ENCODE measurements around the gene USP34.
A peak's percentile ranks its signal among the peaks of the same experiment; 100 is the strongest.
"Not testable (repeated sequence)": the region's sequence is repeated elsewhere in the genome, so short reads cannot be mapped to it uniquely, and the experiment has no call there.

USP34 gene

DNA sequence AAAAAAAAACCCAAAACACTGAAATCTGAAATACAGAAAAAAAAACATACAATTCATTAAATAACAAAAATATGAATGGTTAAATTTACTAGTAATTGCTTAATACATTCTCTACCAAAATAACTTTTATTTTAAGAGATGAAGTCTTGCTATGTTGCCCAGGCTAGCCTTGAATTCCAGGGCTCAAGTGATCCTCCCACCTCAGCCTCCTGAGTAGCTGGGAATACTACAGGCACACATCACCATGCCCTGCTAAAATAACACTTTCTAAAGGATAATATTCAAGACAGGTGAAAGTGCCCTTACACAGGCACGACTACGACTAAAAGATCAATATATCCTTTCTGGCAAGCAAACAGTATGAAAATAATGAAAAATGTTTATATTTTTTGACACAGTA, 9.5 kb downstream of the USP34 start:
- no peak for DNase-seq

DNA sequence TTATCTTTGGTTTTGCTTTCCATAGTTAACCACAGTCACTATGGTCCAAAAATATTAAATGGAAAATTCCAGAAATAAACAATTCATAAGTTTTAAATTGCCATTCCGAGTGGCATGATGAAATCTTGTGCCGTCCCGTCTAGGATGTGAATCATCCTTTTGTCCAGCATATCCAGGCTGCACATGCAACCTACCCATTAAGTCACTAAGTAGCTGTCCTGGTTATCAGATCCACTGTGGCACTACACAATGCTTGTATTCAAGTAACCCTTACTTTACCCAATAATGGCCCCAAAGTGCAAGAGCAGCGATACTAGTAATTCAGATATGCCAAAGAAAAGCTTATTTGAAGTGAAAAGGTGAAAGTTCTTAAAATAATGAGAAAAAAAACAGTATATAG, 10.7 kb downstream of the USP34 start:
- no peak for DNase-seq

DNA sequence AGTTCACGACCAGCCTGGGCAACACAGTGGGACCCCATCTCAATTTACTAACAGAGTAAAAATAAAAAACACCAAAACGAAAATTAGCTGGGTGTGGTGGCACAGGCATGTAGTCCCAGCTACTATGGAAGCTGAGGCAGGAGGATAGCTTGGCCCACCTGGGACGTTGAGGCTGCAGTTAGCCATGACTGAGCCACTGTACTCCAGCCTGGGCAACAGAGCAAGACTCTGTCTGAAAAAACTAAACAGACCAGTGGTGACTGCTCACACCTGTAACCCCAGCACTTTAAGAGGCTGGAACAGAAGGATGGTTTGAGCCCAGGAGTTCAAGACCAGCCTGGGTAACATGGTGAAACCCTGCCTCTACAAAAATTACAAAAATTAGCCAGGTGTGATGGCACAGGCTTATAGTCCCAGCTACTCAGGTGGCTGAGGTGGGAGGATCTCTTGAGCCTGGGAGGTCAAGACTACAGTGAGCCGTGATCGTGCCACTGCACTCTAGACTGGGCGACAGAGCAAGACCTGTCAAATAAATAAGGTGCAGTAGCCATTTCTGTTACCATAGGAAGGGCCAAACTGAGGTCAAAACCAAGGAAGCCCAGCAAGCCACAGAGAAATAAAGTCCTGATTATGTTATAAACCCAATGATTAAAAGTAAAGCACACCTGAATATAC, 14.0 kb downstream of the USP34 start:
- DNase-seq: no peak

DNA sequence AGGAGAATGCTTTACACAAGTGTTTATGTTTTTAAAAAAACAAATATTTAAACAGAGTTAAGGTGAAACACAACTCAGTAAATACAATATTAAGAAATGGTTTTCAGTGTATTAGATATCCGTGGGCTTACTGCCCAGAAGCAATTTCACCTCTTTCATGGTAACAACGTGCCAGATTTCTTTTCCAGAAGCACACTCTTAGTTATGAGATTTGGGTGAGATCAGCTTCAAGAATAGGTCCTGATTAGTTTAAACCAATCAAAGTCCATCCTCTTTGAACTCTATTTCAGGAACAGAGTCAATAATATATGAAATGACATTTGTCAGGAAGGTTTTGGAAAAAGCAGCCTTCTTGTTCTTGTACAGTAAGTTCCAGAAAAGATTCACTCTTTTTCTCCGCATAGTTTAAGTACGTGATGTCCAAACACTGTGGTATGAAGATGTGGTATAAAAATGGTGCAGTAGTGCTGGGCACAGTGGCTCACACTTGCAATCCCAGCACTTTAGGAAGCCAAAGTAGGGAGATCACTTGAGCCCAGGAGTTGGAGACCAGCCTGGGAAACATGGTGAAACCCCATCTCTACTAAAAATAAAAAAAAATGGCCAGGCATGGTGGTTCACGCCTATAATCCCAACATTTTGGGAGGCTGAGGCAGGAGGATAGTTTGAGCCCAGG, 14.7 kb downstream of the USP34 start:
- no peak for DNase-seq

DNA sequence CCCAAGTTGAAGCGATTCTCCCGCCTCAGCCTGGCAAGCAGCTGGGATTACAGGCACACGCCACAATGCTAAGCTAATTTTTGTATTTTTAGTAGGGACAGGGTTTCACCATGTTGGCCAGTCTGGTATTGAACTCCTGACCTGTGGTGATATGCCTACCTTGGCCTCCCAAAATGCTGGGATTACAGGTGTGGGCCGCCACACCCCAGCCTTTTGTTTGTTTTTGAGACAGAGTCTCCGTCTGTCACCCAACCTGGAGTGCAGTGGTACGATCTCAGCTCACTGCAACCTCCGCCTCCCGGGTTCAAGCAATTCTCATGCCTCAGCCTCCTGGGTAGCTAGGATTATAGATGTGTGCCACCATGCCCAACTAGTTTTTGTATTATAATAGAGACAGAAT, 15.9 kb downstream of the USP34 start:
- not testable (repeated sequence) for DNase-seq

DNA sequence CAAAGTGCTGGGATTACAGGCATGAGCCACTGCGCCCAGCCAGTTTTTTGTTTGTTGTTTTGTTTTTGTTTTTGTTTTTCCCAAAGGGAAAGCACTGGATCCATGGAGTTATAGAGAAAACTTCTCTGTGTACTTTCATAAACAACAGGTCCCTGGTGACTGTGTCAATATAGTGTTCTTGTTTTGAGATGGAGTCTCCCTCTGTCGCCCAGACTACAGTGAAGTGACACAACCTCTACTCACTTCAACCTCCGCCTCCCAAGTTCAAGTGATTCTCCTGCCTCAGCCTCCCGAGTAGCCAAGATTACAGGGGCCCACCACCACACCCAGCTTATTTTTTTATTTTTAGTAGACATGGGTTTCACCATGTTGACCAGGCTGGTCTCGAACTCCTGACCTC, 16.5 kb downstream of the USP34 start:
- DNase-seq: no peak

DNA sequence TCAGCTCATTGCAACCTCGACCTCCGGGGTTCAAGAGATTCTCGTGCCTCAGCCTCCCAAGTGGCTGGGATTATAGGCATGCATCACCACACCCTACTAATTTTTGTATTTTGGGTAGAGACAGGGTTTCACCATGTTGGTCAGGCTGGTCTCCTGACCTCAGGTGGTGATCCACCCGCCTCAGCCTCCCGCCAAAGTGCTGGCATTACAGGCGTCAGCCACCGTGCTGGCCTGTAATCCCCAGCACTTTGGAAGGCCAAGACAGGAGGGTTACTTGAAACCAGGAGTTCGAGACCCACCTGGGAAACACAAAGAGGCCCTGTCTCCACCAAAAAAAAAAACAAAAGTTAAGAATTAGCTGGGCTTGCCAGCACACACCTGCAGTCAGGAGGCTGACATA, 18.5 kb downstream of the USP34 start:
- DNase-seq: no peak

DNA sequence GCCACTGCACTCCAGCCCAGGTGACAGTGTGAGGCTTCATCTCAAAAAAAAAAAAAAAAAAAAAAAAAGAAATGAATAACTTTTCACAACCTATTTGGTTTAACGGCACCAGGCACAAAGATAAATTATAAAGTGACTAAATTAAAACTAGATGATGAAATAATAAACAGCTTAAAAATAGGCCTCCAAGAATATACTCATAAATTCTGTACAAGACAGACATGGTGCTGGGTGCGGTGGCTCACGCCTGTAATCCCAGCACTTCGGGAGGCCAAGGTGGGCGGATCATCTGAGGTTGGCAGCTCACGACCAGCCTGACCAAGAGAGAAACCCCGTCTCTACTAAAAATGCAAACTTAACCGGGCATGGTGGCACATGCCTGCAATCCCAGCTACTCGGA, 19.7 kb downstream of the USP34 start:
- DNase-seq: no peak

DNA sequence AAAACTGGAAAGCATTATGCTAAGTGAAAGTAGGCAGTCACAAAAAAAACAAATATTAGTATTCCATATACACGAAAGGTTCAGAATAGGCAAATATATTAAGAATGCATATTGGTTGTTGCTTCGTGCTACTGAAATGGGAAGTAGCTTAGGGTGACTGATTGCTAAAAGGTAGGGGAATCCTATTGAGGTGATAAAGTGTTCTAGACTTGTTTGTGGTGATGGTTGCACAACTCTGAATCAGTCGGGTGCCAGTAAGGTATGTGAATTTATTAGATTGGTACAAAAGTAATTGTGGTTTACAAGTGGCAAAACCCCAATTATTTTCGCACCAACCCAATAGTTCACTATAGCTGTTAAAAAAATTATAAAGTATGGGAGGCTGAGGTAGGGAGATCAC, 20.7 kb downstream of the USP34 start:
- DNase-seq: no peak

DNA sequence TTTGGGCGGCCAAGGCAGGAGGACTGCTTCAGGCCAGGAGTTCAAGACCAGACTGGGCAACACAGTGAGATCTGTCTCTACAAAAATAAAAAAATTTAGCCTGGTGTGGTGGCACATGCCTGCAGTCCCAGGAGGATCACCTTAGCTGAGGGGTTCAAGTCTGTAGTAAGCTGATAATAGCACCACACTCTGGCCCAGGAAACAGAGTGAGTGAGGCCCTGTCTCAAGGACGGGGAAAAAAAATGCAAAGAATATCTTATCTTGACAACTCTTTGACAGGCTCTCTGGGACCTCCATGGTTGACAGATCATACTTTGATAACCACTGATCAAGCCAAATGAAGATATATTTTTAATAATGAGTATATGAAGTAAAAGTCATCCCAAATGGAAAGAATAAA, 22.7 kb downstream of the USP34 start:
- DNase-seq: no peak

DNA sequence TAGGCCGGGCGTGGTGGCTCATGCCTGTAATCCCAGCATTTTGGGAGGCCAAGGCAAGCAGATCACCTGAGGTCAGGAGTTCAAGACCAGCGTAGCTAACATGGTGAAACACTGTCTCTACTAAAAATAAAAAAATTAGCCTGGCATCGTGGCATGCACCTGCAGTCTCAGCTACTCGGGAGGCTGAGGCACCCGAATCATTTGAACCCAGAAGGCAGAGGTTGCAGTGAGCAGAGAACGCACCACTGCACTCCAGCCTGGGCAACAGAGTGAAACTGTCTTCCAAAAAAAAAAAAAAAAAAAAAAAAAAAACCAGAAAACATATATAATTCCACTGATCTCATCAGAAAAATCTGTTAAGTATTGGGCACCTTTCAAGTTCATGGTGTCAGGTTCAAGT, 23.9 kb downstream of the USP34 start:
- DNase-seq: not testable (repeated sequence)

DNA sequence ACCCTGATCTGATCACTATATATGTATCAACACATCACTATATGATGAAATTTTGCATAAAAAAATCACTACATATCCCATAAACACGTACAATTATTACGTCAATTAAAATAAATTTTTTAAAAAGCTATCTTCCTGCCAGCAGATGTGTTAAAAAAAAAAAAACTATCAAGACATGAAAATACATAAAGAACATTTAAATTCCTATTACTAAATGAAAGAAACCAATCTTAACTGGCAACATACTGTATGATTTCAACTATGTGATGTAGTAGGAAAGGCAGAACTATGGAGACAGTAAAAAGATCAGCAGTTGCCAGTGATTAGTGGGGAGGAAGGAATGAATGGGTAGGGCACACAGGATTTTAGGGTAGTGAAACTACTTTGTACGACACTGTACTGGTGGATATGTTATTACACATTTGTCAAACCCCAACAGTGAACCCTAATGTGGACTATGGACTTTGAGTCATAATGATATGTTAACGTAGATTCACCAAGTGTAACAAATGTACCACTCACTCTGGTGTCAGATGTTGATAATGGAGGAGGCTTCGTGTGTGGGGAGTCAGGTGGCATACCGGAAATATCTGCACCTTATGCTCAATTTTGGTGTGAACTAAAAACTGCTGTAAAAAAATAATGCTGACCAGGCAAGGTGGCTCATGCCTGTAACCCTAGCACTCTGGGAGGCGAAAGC, 27.4 kb downstream of the USP34 start:
- DNase-seq: no peak

DNA sequence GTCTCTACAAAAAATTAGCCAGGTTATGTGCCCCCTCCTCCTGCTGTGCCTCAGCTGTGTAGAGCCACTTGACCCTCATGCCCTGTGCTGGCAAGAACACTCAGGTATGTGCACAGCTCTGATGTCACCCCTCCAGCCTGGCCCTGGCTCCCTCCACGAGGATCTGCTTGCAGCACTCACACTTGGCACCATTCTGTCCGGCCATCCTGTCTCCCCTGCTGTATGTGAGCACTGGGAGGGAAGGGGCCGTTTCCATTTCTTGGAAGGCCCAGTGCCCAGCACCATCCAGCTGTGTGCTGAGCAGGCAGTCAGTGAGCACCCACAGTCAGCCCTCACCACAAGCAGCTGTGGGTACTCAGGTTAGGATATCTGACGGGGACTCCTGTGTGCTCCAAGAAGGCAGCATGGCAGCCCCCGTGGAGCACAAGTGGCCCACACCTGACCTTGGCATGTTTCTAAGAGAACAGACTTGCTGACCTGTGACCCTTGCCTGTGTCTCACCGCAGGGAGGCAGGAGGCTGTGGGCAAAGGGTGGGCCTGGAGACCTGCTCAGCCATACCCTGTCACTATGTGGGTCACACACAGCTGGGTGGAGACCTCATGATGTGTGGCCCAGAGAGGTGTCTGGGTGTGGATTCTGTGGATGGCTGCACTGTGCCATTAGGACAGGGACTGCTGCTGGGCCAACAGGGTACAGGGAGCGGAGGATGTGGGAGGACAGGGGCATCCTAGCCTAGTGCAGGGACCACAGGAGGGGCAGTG, 31.5 kb downstream of the USP34 start:
- DNase-seq: no peak

DNA sequence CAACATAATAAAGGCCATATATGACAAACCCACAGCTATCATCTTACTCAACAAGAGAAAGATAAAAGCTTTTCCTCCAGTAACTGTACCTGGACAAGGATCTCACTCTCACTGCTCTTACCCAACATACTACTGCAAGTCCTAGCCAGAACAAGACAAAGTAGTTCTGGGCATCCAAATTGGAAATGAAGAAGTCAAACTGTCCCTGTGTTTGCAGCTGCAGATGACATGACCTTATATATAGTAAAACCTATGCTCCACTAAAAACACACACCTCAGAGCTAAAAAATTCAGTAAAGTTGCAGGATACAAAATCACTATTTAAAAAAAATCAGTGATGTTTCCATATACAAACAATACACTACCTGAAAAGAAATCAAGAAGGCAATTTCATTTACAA, 32.2 kb downstream of the USP34 start:
- DNase-seq: no peak

DNA sequence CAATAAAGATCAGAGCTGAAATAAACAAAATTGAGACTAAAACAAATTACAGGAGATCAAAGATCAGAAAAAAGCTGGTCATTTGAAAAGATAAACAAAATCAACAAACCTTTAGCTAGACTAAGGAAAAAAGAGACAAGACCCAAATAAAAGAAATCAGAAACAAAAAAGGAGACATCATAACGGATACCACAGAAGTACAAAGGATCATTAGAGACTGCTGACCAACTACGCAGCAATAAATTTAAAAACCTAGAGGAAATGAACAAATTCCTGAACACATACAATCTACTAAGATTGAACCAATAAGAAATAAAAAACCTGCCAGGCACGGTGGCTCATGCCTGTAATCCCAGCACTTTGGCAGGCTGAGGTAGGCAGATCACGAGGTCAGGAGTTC, 33.7 kb downstream of the USP34 start:
- DNase-seq: no peak

DNA sequence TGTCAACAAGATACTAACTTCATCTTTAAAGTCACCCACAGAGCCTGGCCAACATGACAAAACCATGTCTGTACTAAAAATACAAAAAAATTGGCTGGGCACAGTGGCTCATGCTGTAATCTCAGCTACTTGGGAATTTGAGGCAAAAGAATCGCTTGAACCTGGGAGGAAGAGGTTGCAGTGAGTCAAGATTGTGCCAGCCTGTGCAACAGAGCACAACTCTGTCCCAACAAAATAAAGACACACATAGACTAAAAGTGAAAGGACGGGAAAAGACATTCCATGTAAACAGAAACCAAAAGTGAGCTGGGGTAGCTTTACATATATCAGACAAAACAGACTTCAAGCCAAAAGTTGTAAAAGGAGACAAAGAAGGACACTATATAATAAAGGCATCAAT, 34.8 kb downstream of the USP34 start:
- no peak for DNase-seq

DNA sequence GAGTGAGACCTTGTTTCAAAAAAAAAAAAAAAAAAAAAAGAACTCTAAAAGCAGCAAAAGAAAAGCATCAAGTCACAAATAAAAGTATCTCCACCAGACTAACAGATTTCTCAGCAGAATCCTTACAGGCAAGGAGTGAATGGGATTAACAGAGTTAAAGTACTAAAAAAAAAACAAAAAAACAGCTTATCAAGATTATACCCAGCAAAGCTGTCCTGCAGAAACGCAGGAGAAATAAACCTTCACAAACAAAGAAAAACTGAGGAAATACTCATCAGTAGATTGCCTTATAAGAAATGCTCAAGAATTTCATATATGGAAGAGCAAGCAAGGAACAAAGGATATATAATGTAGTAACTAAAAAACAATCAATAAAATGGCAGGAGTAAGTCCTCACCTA, 35.6 kb downstream of the USP34 start:
- DNase-seq: no peak

DNA sequence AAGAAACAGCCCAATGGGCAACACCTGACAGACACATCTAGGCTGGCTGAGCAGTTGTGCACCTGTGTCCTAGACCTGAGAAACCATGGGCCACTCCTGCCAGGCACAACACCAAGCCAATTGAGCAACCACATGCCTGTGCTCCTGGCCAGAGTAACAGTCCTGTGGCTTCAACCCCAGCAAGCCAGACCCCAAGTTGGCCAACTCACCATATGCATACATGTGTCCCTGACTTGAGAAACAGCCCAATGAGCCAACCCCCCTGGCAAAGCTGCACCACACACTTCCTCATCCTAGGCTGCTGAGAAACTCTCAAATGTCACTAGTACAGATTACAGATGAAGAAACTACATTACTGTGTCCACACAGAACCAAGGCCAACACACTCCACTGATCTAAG, 36.6 kb downstream of the USP34 start:
- DNase-seq: no peak

DNA sequence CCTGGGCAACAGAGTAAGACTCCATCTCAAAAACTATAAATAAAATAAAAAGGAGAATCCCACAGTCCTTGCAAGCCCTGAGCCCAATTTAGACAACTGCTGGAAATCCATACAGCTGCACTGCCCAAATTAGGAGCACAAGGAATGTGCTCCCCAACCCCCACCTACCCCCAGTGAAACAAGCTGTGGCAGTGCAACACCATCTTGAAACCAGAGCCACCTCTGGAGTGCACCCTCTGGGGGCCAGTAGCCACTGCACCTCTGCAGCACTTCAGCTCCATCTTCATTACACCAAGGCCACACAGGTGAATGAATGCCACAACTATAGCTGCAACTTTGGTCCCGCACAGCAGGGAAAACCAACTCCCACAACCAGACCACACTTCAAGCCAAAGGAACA, 37.3 kb downstream of the USP34 start:
- DNase-seq: no peak

DNA sequence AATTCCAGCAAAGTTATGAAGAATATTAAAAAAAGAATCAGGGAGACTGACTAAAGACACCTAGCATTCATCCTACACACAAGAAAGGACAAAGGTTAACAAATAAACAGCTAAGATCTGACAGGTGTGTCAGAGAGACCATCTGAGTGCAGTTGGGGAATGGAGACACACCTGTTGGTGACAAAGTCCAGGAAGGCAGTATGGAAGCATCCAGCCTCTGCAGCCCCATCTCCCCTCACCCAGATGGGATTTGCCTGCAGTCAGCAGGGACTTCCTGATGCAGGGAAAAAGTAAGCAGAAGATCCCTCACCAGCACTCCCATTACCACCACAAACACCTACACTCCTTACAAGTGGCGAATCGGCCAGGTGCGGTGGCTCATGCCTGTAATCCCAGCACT, 37.9 kb downstream of the USP34 start:
- DNase-seq: no peak

DNA sequence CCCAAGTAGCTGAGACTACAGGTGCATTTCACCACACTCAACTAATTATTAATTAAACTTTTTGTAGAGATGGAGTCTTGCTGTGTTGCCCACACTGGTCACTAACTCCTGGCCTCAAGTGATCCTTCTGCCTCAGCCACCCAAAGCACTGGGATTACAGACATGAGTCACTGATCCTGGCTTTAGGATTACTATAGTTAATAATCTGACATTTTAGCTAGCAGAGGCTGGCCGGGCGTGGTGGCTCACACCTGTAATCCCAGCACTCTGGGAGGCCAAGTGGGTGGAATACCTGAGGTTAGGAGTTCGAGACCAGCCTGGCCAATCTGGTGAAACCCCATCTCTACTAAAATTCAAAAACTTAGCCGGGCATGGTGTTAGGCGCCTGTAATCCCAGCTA, 39.5 kb downstream of the USP34 start:
- no peak for DNase-seq

DNA sequence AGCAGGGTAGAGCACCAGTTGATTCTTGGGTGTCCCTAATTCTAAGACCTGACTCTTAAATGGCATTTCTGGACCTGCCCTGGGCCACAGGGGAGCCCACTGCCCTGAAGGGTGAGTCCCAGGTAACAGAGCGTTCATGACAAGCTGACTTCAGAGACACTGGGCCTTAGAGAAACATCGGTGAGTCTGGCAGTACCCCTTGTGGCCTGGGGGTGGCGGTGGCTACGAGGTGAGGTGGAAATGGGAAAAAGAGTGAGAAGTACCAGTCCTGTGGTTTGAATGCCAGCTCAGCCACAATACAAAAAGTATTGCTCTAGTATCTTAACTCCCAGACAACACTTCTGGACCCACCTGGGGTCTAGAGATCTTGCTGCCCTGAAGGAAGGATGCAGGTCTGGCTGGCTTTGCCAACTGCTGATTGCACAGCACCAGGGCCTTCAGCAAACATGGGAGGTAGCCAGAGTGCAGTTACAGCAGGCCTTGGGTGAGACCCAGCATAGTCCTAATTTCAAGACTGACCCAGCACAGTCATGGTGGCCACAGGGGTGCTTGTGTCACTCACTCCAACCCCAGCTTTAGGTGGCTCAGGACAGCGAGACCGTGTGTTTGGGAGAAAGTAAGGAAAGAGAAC, 44.5 kb downstream of the USP34 start:
- peak in 4 of 56 donors; percentile 2 to 20 (median 8) for DNase-seq
